ENCODE data around the gene CBLC. TPM values are rescaled to one million over a fixed set of nuclear protein-coding genes. Genes with fewer than 3 reads are reported as not detected.
A peak's percentile ranks its signal among the peaks of the same experiment; 100 is the strongest.
"Not testable (repeated sequence)": the region's sequence is repeated elsewhere in the genome, so short reads cannot be mapped to it uniquely, and the experiment has no call there.

Gene CBLC
- total and polyA plus RNA-seq, 2 donors from 2014 or later = 8.2 to 11.5 TPM

DNA sequence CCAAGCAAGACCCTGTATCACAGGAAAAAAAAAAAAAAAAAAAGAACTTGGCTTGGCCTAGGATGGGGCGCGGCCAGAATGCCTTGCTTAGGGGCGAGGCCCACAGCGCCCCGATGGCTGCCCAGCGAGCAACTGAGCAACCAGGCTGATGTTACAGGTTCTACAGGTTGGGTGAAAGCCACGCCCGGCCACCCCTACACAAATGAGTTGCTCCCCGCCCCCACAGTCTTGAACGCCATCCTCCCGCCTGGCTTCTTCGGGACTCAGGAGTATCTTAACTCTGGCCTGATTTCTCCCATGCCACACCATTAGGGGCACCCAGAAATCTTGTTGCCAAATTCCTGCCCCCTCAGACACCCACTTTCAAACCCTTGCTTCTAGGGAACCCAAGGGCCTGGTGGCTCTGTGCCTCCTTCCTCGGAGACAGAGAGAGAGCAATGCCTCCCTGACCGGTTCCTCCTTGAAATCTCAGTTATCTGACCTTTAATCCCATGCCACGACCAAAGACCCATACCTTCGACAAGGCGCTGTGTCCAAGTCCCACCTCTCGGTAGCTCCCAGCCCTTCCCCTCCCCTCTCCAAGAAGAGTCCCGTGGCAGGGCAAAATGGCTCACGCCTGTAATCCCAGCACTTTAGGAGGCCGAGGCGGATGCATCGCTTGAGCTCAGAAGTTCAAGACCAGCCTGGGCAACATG lies 1.1 kb upstream of the CBLC start:
- intact Hi-C loops (cut with DNase I) = no loop called here
- Histone ChIP-seq H3K9me3 (ENCODE audit: control insufficient read depth in 2 of 3, insufficient read depth in 1 of 3, low read length in 3 of 3) (no peaks in the 10 kb centered on the region), H3K27me3 (ENCODE audit: control insufficient read depth, insufficient read depth, low read length) (no peaks in the 10 kb centered on the region), H3K4me1 (ENCODE audit: control insufficient read depth in 2 of 3, insufficient read depth in 2 of 3, low read depth in 1 of 3, low read length in 3 of 3) (peaks cover 0 to 8% (median 0%) of the 10 kb centered on the region in 3 donors), H3K36me3 (ENCODE audit: control insufficient read depth in 2 of 3, insufficient read depth in 3 of 3, low read length in 3 of 3) (no peaks in the 10 kb centered on the region), H3K27ac (ENCODE audit: low read depth in 2 of 2, low read length in 2 of 2) (no peak overlapping the region), H3K4me3 (ENCODE audit: low read length in 3 of 3) (no peak overlapping the region), H3K9ac (ENCODE audit: low read length in 3 of 3) (no peak overlapping the region)
- TF ChIP-seq, protein P1, sequence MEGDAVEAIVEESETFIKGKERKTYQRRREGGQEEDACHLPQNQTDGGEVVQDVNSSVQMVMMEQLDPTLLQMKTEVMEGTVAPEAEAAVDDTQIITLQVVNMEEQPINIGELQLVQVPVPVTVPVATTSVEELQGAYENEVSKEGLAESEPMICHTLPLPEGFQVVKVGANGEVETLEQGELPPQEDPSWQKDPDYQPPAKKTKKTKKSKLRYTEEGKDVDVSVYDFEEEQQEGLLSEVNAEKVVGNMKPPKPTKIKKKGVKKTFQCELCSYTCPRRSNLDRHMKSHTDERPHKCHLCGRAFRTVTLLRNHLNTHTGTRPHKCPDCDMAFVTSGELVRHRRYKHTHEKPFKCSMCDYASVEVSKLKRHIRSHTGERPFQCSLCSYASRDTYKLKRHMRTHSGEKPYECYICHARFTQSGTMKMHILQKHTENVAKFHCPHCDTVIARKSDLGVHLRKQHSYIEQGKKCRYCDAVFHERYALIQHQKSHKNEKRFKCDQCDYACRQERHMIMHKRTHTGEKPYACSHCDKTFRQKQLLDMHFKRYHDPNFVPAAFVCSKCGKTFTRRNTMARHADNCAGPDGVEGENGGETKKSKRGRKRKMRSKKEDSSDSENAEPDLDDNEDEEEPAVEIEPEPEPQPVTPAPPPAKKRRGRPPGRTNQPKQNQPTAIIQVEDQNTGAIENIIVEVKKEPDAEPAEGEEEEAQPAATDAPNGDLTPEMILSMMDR (IDR thresholded peaks at IDR 0.05; ENCODE audit: borderline replicate concordance, extremely low read depth, insufficient read depth) = no peak
- DNase-seq = peak in 4 of 5 donors; percentile 50 to 71 (median 59)
- no peak for FAIRE-seq

DNA sequence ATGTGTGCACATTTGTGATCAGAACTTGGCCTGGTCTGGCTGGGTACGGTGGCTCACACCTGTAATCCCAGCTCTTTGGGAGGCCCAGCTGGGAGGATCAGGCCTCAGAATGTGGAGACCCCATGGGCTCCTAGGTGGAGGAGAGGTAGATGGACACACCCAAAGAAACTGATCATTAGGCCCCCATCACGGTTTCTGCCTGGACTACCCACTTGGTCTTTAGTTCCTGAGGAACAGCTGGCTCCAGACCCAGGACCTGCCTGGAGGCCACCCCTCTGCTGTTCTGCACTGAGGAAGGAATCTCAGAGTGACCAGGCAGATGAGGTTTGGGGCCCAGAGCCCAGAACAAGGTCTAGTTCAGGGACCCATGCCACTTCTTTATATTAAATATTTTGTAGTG lies 1.5 kb downstream of the CBLC start:
- Histone ChIP-seq H3K9me3 (ENCODE audit: control insufficient read depth in 2 of 3, insufficient read depth in 1 of 3, low read length in 3 of 3) (no peaks in the 10 kb centered on the region), H3K4me3 (ENCODE audit: low read length in 3 of 3) (no peak overlapping the region), H3K9ac (ENCODE audit: low read length in 3 of 3) (no peak overlapping the region), H3K27me3 (ENCODE audit: control insufficient read depth, insufficient read depth, low read length) (no peaks in the 10 kb centered on the region), H3K27ac (ENCODE audit: low read depth in 2 of 2, low read length in 2 of 2) (no peak overlapping the region), H3K4me1 (ENCODE audit: control insufficient read depth in 2 of 3, insufficient read depth in 2 of 3, low read depth in 1 of 3, low read length in 3 of 3) (peaks cover 0 to 5% (median 0%) of the 10 kb centered on the region in 3 donors), H3K36me3 (ENCODE audit: control insufficient read depth in 2 of 3, insufficient read depth in 3 of 3, low read length in 3 of 3) (no peaks in the 10 kb centered on the region)
- intact Hi-C loops (cut with DNase I) = no loop called here
- FAIRE-seq = no peak
- TF ChIP-seq, protein P1 (IDR thresholded peaks at IDR 0.05; ENCODE audit: borderline replicate concordance, extremely low read depth, insufficient read depth) = no peak
- no peak for DNase-seq

DNA sequence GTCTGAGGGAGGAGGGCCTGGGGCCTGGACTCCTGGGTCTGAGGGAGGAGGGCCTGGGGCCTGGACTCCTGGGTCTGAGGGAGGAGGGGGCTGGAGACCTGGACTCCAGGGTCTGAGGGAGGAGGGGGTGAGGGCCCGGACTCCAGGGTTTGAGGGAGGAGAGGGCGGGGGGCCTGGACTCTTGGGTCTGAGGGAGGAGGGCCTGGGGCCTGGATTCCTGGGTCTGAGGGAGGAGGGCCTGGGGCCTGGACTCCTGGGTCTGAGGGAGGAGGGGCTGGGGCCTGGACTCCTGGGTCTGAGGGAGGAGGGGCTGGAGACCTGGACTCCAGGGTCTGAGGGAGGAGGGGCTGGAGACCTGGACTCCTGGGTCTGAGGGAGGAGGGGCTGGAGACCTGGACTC lies 4.0 kb downstream of the CBLC start:
- intact Hi-C loops (cut with DNase I); H3K9me3 ChIP-seq (ENCODE audit: control insufficient read depth in 2 of 3, insufficient read depth in 1 of 3, low read length in 3 of 3); H3K27me3 ChIP-seq (ENCODE audit: control insufficient read depth, insufficient read depth, low read length); H3K36me3 ChIP-seq (ENCODE audit: control insufficient read depth in 2 of 3, insufficient read depth in 3 of 3, low read length in 3 of 3); H3K9ac ChIP-seq (ENCODE audit: low read length in 3 of 3); FAIRE-seq; H3K4me1 ChIP-seq (ENCODE audit: control insufficient read depth in 2 of 3, insufficient read depth in 2 of 3, low read depth in 1 of 3, low read length in 3 of 3); H3K4me3 ChIP-seq (ENCODE audit: low read length in 3 of 3); H3K27ac ChIP-seq (ENCODE audit: low read depth in 2 of 2, low read length in 2 of 2); DNase-seq: not testable (repeated sequence)

DNA sequence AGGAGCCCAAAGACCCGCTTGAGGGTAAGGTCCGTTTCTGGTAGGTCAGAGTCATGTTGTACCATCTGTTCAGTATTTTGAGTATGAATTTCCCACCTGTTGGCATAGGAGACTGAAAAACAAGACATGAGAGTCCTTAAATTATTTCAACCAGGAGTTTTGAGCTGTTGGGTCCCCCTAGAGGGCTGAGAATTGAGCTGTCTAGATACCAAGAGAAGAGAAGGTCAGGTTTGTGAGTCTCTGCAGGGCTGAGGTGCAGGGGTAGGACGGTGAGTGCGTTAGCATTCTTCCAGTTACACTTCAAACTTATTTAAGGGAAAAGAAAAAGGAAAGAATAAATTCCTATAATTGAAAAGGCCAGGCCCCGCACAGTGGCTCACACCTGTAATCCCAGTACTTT lies 5.0 kb downstream of the CBLC start:
- H3K27me3 ChIP-seq (ENCODE audit: control insufficient read depth, insufficient read depth, low read length) = no peaks in the 10 kb centered on the region
- no peak for DNase-seq
- H3K9me3 ChIP-seq (ENCODE audit: control insufficient read depth in 2 of 3, insufficient read depth in 1 of 3, low read length in 3 of 3) = no peaks in the 10 kb centered on the region
- no peaks in the 10 kb centered on the region for H3K4me1 ChIP-seq (ENCODE audit: control insufficient read depth in 2 of 3, insufficient read depth in 2 of 3, low read depth in 1 of 3, low read length in 3 of 3)
- no peak overlapping the region for H3K27ac ChIP-seq (ENCODE audit: low read depth in 2 of 2, low read length in 2 of 2)
- no peak overlapping the region for H3K4me3 ChIP-seq (ENCODE audit: low read length in 3 of 3)
- TF ChIP-seq, protein P1 (IDR thresholded peaks at IDR 0.05; ENCODE audit: borderline replicate concordance, extremely low read depth, insufficient read depth) = no peak
- H3K36me3 ChIP-seq (ENCODE audit: control insufficient read depth in 2 of 3, insufficient read depth in 3 of 3, low read length in 3 of 3) = peaks cover 0 to 3% (median 0%) of the 10 kb centered on the region in 3 donors
- no peak overlapping the region for H3K9ac ChIP-seq (ENCODE audit: low read length in 3 of 3)
- intact Hi-C loops (cut with DNase I) = no loop called here
- no peak for FAIRE-seq
